ENCODE measurements around the gene SF3B5.
"Not testable (repeated sequence)": the region's sequence is repeated elsewhere in the genome, so short reads cannot be mapped to it uniquely, and the experiment has no call there.

SF3B5 gene

DNA sequence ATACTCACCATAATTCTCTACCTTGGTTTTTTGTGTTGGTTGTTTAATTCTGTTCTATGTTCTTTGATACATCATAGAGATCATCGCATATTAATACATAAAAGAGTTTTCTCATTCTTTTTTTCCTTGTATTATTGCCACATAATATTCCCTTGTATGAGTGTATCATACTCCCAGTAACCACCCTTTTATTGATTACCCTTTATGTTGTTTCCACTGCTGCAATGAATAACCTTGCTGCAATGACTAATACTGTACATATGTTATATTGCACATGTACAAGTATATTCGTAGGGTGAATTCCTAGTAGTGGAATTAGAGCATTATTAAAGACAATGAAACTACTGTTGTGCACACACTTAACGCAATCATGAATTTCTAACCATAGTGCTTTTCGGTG lies 9.1 kb upstream of the SF3B5 start:
- no peak for DNase-seq

DNA sequence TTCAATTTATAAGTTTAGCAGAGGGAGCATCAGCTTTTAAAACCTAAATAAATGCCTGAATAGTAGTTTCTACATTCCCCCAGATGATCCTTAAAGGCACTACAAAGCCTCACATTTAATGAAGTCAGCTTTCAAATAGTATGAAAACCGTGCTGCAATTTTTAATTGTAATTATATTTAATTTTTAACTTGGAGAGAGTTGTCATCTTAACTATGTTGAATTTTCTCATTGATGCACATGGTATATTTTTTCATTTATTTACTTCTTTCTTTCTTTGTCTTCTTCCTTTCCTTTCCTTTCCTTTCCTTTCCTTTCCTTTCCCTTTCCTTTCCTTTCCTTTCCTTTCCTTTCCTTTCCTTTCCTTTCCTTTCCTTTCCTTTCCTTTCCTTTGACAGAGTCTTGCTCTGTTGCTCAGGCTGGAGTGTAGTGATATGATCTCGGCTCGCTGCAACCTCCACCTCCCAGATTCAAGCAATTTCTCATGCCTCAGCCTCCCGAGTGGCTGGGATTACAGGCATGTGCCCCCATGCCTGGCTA lies 7.7 kb upstream of the SF3B5 start:
- no peak for DNase-seq

DNA sequence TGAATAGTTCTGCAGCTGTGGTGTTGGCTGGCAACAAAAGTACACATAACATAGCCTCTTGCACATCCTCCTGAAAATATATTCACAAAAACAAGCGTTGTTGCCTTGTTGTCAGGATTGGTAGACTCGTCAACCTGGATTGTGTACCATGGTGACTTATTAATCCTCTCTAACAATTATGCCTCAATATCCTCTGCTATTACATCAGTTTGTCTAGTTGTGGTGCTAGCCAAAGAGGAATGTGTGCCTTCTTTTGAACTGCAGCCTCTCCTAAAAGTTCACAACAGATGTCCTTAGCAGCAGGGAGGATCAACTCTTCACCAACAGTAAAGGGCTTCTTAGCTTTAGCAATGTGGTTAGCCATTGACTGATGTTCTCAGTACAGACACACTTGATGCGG lies 3.6 kb upstream of the SF3B5 start:
- DNase-seq, result no peak

DNA sequence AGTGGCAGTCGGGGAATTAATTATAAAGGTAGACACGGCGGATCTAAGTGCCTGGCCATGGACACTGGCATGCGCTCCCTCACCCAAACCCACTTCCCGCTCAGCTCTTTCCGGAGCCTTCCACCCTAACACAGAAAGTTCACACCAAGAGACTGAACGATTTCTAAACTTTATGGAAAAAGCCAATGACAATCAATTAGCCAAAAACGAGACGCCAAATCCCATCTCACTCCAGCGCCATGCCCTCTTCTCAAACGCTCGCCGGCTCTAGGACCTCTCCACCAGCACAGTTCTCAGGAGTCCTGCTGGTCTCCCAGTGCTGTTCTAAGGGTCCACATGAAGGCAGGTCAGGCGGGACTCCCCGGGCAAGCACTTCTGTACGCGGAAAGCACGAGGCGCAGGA lies 641 bp downstream of the SF3B5 start:
- DNase-seq, result peak in 1 of 2 experiments; percentile 38

DNA sequence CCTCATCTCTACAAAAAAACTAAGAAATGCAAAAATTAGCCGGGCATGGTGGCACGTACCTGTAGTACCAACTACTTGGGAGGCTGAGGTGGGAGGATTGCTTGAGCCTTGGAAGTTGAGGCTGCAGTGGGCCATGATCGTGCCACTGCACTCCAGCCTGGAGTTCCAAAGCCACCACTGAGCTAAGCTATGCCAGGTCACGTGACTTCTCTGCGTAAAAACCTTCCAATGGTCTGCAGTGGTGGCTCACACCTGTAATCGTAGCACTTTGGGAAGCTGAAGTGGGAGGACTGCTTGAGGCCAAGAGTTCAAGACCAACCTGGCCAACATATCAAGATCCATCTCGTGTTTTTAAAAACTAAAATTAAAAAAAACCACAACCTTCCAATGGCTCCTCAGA lies 1.7 kb downstream of the SF3B5 start:
- no peak for DNase-seq

DNA sequence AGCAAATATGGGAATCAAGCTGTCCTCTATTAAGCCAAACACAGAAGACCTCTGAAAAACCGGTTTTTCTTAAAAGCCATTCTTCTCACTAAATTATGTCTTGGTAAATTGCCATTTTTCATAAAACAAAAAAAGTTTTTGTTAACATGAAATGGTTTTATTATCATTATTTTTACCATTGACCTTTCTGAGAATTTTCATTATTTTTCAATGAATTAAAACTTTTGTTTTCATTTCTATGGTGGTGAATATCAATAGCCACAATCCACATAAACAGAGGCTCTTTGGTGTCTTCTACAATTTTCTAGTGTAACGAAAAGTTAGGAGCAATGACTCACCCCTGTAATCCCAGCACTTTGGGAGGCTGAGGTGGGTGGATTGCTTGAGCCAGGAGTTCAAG lies 2.1 kb downstream of the SF3B5 start:
- no peak for DNase-seq

DNA sequence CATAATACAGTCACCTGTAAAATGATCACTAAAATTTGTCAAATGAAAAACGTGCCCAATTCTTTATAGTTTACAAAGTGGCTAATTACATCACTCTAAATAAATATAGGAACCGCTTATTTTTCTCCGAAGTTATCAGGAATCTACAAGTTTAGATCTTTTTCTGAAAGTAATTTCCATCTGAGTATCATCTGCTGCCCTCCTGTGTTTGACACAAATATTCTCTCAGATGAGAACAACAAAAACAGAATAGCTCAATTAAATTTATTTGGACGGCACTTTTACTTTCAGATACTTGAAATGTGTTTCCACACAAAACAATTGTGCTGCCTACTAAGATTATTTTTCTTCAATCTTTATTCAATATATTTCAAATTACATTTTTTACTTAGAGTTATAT lies 5.0 kb downstream of the SF3B5 start:
- peak in 1 of 2 experiments; percentile 16 for DNase-seq

DNA sequence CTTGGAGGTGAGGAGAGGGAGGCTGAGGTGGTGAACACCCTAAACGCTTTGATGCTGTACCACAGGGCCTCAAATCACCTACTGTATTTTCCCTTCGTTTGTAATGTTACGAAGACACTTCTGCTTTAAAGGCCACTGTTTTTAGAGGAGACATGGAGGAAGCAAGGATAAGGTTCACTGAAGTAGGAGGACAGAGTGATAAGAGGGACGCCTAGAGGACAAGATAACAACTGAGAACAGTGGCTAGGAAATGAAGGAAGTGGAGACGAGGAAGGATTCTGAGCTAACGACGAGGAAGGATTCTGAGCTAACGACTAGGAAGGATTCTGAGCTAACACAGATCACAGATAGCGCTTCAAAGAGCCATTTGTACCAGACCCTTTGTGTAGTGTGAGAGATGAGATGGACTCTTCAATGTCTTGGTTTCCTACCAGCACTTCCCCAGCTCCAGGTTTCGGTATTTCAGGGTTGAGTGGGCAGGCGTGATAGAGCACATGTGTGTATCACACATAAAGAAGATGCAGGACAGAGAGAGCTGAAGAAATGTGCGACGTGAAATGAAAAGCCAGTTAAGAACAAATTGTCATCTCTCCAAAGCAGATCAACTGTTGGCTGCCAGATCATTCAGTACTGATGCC lies 7.5 kb downstream of the SF3B5 start:
- DNase-seq, result no peak

DNA sequence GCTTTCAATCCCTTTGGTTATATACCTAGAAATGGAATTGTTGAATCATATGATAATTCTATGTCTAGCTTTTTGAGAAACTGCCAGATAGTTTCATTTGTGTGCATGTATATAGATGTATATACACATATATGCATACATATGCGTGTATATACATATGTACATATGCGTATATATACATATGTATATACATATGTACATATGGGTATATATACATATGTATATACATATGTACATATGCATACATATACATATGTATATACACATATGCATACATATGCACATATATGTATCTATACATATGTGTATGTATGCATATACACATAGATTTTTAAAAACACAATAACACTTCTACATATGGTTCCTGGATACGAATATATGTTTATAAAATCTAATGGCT lies 8.4 kb downstream of the SF3B5 start:
- DNase-seq, result no peak

DNA sequence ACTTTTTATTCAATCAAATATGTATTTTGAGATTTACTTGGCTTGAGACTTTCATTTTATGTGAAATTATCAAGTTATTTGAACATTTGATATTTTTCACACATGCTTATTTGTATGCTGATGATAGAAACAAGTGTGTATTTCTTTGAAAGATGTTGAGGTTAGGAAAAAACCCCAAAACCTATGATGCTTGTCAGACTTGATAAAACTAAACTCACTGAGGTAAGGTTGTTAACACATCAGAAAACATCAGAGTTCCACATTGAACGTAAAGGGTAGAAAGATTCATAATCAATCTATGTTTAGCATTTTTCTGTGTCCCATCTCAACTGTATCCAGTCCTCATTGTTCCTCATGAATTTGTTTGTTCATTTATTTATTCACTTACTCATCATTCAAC lies 12.2 kb downstream of the SF3B5 start:
- no peak for DNase-seq

DNA sequence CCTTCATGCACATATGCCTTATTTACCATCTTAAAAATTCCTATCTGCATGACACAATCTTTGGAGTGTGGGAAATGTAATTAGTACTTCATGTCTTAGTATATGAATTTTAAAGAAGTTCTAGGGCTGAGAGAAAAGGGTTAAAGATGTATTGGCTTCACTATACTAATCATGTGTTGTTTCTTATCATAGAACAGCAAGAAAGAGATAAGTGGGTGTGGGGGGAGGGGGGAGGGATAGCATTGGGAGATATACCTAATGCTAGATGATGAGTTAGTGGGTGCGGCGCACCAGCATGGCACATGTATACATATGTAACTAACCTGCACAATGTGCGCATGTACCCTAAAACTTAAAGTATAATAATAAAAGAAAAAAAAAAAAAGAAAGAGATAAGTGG lies 13.0 kb downstream of the SF3B5 start:
- not testable (repeated sequence) for DNase-seq

DNA sequence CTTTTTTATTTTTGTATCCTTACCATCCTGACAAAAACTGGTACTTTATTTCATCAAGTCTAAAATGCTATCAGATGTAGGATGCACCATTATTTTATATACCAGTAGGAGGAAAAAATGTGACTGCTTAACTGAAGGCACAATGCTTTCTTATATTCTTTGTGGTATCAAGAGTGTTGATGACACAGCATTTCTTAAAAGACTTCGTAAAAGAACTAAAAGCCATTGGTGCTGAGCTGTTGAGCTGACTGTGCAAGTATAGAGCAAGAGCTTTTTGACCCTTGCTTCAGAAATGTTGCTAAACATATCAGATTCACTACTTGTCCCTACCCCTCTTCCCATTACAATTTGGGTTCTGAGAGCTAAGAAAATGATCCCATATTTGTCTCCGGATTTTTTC lies 17.5 kb downstream of the SF3B5 start:
- no peak for DNase-seq

DNA sequence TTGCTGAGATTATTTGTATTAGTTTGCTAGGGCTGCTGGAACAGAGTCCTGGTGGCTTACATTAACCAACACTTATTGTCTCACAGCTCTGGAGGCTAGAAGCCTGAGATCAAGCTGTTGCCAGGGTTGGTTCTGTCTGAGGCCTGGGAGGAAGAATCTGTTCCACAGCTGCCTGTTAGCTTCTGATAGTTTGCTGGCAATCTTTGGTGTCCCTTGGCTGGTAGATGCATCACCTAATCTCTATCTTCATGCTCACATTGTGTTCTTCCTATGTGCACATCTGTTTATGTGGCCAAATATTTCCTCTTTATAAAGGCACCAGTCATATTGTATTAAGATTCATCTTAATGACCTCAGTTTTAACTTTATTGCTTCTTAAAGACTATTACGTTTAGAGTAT lies 19.5 kb downstream of the SF3B5 start:
- DNase-seq, result no peak

DNA sequence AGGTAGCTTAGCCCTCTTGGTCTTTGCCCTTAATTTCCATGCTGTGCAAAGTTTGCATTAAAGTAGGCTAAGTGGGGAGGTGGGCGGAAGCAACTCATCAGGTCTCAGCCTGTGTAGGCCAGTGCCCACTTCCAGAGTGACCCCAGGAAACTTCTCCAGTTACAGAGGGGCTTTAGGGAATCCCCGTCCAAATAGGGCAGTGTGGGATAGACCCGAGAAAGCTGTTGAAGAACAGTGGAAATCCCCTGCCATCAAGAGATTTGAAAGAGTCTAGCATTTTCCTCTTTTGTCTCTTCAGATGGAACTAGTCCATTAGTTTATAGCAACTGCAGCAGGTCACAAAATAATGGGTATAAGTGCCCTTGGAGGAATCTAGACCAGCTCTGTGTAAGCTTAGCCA lies 20.2 kb downstream of the SF3B5 start:
- DNase-seq, result no peak

DNA sequence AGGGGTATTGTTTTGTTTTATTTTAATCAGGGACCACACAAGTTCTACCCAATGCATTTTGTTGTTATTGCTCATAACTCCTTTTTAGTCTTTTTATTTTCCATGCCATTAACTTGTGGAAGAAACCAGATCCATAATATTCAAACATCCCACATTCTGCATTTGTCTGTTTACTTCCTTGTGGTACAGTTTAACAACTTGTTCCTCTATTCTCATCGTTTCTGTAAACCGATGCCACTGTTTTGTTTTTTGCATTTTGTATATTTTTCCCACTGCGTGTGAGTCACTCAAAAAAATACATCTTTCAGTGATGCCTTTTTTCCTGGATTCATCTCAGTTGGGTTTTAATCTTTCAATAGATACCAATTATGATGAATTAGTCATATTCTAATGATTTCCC lies 22.3 kb downstream of the SF3B5 start:
- DNase-seq, result no peak

DNA sequence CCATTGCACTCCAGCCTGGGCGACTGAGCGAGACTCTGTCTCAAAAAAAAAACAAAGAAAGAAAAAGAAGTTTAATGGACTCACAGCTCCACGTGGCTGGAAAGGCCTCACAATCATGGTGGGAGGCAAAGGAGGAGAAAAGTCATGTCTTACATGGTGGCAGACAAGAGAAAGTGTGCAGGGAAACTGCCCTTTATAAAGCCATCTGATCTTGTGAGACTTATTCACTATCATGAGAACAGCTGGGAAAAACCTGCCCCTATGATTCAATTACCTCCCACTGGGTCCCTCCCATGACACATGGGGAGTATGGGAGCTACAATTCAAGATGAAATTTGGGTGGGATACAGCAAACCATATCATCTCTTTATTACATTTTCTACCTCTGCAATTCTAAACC lies 25.9 kb downstream of the SF3B5 start:
- no peak for DNase-seq

DNA sequence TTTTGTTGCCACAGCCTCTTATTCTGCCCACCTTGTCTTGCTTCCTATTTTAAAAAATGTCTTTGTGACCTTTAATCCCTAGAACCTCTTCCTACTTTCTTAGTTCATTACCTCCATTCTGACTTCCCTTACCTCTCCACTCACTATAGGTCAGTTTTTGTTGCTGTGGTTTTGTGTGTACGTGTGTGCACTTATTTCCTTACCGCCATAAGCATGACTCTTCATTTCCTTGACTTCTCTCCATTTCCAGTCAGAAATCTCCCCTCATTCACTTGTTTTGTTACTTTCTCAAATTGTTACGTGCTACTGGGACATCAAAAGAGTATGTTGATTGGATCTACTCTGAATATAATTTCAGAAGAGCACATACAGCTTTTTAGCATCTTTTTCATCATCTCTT lies 26.6 kb downstream of the SF3B5 start:
- no peak for DNase-seq

DNA sequence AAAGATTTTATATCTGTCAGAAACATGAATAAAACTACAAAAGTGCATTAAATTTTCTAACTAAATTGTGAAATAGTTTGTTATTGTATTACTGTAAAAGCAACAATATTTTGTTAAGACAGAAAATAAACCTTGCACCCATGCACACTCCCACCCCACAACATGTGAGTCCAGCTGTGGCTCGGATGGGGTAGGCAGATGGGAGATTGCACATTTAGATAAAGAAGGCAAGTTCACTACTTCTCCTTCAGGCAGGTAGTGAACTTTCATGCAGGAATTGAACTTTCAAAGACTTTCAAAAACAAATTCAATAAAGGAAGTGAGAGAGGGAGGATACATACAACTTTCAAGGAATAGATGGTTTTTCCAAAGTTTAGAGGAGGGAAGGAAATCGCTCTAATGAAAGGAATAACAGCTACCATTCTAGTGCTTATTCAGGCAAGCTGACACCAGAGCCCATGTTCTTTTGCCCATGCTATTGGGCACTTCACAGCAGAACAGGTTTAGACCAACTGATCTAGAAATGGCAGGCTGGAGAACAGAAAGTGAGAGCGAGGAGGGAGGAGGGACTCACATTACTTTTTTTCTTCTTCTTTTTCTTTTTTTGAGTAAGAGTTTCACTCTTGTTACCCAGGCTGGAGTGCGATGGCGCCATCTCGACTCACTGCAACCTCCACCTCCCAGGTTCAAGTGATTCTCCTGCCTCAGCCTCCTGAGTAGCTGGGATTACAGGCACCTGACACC lies 28.5 kb downstream of the SF3B5 start:
- no peak for DNase-seq

DNA sequence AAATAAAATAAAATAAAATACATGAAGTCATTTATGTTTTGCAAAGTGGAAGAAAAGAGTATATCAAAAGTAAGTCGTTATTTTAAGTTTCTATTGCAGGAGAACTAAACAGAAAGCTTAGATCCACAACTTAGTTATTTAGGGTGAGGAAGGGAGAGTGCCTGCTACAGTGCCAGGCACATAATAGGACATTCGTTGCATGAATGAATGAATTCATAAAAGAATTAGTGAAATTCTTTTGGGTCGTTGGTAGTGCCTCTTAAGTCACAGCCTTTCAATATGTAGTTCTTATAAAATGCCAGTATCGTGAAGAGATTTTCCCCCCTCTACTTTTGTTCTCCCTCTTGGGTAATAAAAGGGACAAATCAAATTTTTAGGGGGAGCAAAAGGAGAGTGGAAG lies 29.1 kb downstream of the SF3B5 start:
- DNase-seq, result no peak

DNA sequence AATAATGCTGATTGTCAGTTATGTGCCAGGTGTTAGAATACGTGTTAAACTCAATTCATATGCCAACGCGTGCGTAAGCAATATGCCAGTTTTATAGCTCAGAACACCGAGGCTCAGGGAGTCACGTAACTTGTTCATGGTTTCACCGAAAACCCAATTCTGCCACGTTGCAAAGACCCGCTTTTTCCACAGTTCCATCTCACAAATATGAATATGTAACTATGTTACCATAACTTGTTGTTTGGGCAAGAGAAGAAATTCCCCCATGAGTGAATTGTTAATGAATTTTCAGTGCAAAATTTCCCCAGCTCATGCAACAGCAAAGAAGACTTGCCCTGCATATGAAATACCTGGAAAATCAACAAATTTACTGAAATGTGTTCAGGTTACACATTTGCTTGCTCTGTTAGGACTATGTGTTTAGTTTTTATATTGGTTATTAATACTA lies 30.1 kb downstream of the SF3B5 start:
- DNase-seq, result peak in 1 of 2 experiments; percentile 31

DNA sequence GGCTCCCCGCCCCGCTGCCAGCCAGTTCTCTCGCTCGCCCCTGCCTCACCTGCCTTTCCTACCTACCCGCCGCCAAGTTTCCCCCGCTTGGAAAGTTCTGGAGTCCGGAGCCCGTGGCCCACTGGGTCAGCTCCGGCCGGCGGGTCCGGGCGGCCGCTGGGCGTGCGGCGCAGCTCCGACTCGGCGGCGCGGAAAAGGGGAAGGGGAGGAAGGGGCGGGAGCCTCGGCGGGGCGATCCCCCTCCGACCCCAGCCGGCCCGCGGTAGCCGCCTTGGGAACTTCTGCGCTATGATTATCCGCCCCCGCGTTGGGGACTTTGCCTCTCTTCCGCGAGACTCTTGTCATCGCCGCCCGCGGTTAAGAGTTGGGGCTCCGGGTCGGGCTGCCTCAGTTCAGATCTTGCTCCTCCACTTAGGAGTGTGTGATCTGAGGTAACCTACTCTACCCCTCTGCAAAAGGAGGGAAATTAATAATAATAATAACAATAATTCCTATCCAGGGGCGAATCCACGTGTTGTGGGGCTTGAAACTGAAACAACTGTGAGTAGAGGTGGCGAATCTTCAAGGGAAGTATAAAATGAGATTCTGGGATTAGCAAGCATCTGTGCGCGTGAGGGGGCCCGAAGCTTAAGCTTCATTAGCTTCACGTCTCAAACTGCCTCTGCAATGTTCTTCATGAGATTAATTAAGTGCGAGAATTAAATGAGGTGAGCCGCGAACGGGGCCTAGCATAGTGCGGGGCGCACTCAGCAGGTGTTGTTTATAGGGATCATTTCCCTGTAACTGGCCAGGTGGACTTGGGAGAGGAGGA lies 30.8 kb downstream of the SF3B5 start:
- DNase-seq, result peak; percentile 53 to 70

DNA sequence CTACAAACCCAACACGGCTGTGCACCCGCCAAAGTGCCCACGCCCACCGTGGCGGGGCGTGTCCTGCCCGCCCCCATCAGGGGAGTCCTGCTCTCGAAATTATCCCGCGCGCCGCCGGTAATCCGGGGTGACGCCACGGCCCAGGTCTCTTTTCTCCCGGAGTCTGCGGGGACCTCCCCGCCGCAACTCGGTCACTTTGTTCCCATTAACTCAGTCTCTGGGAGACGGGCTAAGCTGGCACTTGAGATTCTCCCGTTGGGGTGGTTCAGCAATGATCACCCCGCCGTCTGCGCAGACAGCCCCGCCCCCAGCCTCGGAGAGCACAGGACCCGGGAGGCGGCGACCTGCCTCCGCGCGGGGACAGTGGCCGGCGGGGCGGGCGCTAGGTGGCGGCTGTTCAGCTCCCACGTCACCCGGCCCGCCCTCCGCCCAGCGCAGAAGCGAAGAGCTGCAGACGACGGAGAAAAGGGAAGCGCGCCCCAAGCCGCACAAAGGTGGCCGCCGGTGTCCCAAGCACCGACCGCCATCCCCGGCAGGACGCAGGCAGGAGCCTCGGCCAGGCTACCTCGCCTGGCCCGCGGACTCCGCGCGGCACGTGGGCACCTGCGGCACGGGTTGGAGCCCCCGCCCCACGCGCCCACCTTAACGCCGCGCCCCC lies 31.5 kb downstream of the SF3B5 start:
- DNase-seq, result peak; percentile 96 to 97

DNA sequence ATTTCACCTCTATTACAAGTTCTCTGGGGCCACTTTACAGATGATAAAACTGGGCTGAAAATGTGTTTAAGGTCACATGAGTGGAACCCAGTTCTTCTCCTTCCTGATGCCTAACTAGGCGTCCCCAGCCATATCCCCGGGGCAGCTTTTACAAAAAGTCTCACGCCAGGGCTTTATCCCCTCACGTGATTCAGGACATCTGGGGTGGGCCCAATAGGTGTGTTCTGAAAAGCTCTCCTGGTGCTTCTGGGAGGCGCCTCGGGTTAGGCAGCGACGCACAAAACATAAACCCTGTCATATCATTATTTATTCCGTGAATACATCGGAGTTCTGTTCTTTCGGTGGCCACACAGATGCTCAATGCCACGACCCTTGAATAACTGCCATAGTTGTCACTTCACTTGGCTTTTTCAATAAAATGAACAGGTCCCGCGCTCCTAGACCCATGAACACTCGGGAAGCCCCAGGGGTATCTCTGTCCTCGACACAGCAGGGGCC lies 32.1 kb downstream of the SF3B5 start:
- DNase-seq, result peak in 1 of 2 experiments; percentile 51

Measured in AML-193 (cell line).